ENCODE data around the gene ANKRD50. TPM values are rescaled to one million over a fixed set of nuclear protein-coding genes. Genes with fewer than 3 reads are reported as not detected.

The ANKRD50 gene
- polyA plus RNA-seq, 1 donor (not counting 4 experiments of a cell fraction or from before 2014, with no cell fraction given), result 21.6 TPM

- H2AFZ ChIP-seq (ENCODE audit: control insufficient read depth, low read length), result no peak overlapping the region
- no peak for FAIRE-seq
- dilution Hi-C loops (cut with MboI; ENCODE audit: extremely low pct_ligation_motif_present, low sequenced_read_pairs), result no loop called here
These were observed 42.1 kb upstream of the ANKRD50 start for GRCh38 chr4:124754681-124755080.

GRCh38 chr4:124753941-124754581, 41.5 kb upstream of the ANKRD50 start:
- H3K9me1 ChIP-seq (ENCODE audit: control insufficient read depth, extremely low read depth, insufficient read depth, low read length), result no peaks in the 10 kb centered on the region
- no peak overlapping the region for H3K4me2 ChIP-seq (ENCODE audit: control insufficient read depth, extremely low read depth, insufficient read depth, low read depth, low read length)
- H3K27me3 ChIP-seq (ENCODE audit: control insufficient read depth, extremely low read depth, insufficient read depth, low read length), result no peaks in the 10 kb centered on the region
- H3K9ac ChIP-seq (ENCODE audit: control insufficient read depth, extremely low read depth, insufficient read depth, low read length), result no peak overlapping the region
- H3K27ac ChIP-seq (ENCODE audit: control insufficient read depth, insufficient read depth, low read length), result no peak overlapping the region
- H3K4me3 ChIP-seq (ENCODE audit: control insufficient read depth in 2 of 3, extremely low read depth in 1 of 3, insufficient read depth in 2 of 3, low read depth in 1 of 3, low read length in 3 of 3), result no peak overlapping the region
- H3K36me3 ChIP-seq (ENCODE audit: control insufficient read depth in 2 of 2, extremely low read depth in 1 of 2, insufficient read depth in 2 of 2, low read length in 2 of 2), result no peaks in the 10 kb centered on the region
- no peaks in the 10 kb centered on the region for H3K9me3 ChIP-seq (ENCODE audit: control insufficient read depth, low read depth, low read length)
- no peak for DNase-seq (ENCODE audit: low read depth, low spot score)
- FAIRE-seq, result no peak
- no peaks in the 10 kb centered on the region for H3K4me1 ChIP-seq (ENCODE audit: control insufficient read depth, extremely low read depth, insufficient read depth, low read length)
- no peak for TF ChIP-seq EZH2 (IDR thresholded peaks at IDR 0.05; ENCODE audit: low read length)
- TF ChIP-seq CTCF (optimal IDR thresholded peaks at IDR 0.05 in 1 of 3, IDR thresholded peaks at IDR 0.05 in 1 of 3, conservative IDR thresholded peaks at IDR 0.05 in 1 of 3; ENCODE audit: extremely low read depth in 1 of 3, insufficient read depth in 2 of 3, low read length in 3 of 3), result no peak
- H2AFZ ChIP-seq (ENCODE audit: control insufficient read depth, low read length), result no peak overlapping the region
- dilution Hi-C loops (cut with MboI; ENCODE audit: extremely low pct_ligation_motif_present, low sequenced_read_pairs), result no loop called here
- no peaks in the 10 kb centered on the region for H3K79me2 ChIP-seq (ENCODE audit: control insufficient read depth, insufficient read depth, low read length)
- no peaks in the 10 kb centered on the region for H4K20me1 ChIP-seq (ENCODE audit: control insufficient read depth, extremely low read depth, insufficient read depth, low read length)

More at GRCh38 chr4:124754681-124755080, 42.1 kb upstream of the ANKRD50 start:
- no peaks in the 10 kb centered on the region for H4K20me1 ChIP-seq (ENCODE audit: control insufficient read depth, extremely low read depth, insufficient read depth, low read length)
- DNase-seq (ENCODE audit: low read depth, low spot score), result no peak
- no peak overlapping the region for H3K4me3 ChIP-seq (ENCODE audit: control insufficient read depth in 2 of 3, extremely low read depth in 1 of 3, insufficient read depth in 2 of 3, low read depth in 1 of 3, low read length in 3 of 3)
- no peaks in the 10 kb centered on the region for H3K9me1 ChIP-seq (ENCODE audit: control insufficient read depth, extremely low read depth, insufficient read depth, low read length)
- no peak overlapping the region for H3K4me2 ChIP-seq (ENCODE audit: control insufficient read depth, extremely low read depth, insufficient read depth, low read depth, low read length)
- no peaks in the 10 kb centered on the region for H3K36me3 ChIP-seq (ENCODE audit: control insufficient read depth in 2 of 2, extremely low read depth in 1 of 2, insufficient read depth in 2 of 2, low read length in 2 of 2)
- TF ChIP-seq CTCF (optimal IDR thresholded peaks at IDR 0.05 in 1 of 3, IDR thresholded peaks at IDR 0.05 in 1 of 3, conservative IDR thresholded peaks at IDR 0.05 in 1 of 3; ENCODE audit: extremely low read depth in 1 of 3, insufficient read depth in 2 of 3, low read length in 3 of 3), result no peak
- H3K27ac ChIP-seq (ENCODE audit: control insufficient read depth, insufficient read depth, low read length), result no peak overlapping the region
- no peaks in the 10 kb centered on the region for H3K4me1 ChIP-seq (ENCODE audit: control insufficient read depth, extremely low read depth, insufficient read depth, low read length)
- no peaks in the 10 kb centered on the region for H3K9me3 ChIP-seq (ENCODE audit: control insufficient read depth, low read depth, low read length)
- H3K79me2 ChIP-seq (ENCODE audit: control insufficient read depth, insufficient read depth, low read length), result no peaks in the 10 kb centered on the region
- no peaks in the 10 kb centered on the region for H3K27me3 ChIP-seq (ENCODE audit: control insufficient read depth, extremely low read depth, insufficient read depth, low read length)
- no peak overlapping the region for H3K9ac ChIP-seq (ENCODE audit: control insufficient read depth, extremely low read depth, insufficient read depth, low read length)
